Transverse colon (tissue), 4 donors: ENCODE measurements around the gene PNMA1. TPM values are rescaled to one million over a fixed set of nuclear protein-coding genes. Genes with fewer than 3 reads are reported as not detected.

Experiments used
- DNase-seq: peaks from one replicate; pipeline ENCODE4 v3.0.0-alpha.2; 2019
- H3K27ac ChIP-seq, 4 donors: fragments of 200-600 bp; sonication (generic); 2 replicates each; pipeline ENCODE4 v1.5.1; 2016 to 2018; ENCODE audit warnings: inconsistent platforms in 4 of 4
- H3K27me3 ChIP-seq: fragments of 200-600 bp; sonication (generic); 2 replicates; pipeline ENCODE4 v1.5.1; 2017; ENCODE audit warnings: inconsistent platforms
- H3K36me3 ChIP-seq, 4 donors: fragments of 200-600 bp; sonication (generic); 2 replicates each; pipeline ENCODE4 v1.5.1; 2017 to 2019; ENCODE audit warnings: inconsistent platforms in 4 of 4
- H3K4me1 ChIP-seq, 4 donors: fragments of 200-600 bp; sonication (generic); 2 replicates each; pipeline ENCODE4 v1.5.1; 2017 to 2020; ENCODE audit warnings: inconsistent platforms in 4 of 4
- H3K4me3 ChIP-seq, 4 donors: fragments of 200-600 bp; sonication (generic); 1 replicate in 1 of 4; 2 replicates in 3 of 4; pipeline versions ENCODE4 v1.5.1 to v1.6.1; 2017 to 2019; ENCODE audit warnings: inconsistent platforms in 4 of 4
- H3K9me3 ChIP-seq, 2 donors: fragments of 200-600 bp; sonication (generic); 2 replicates each; pipeline ENCODE4 v1.5.1; 2017 to 2019; ENCODE audit warnings: inconsistent platforms in 2 of 2
- EP300 ChIP-seq: sonication (generic); formaldehyde crosslinking; IDR thresholded peaks from one replicate; pipeline ENCODE4 v1.6.1; 2017; ENCODE audit warnings: antibody characterized with exemption, low read depth
- POLR2A ChIP-seq: fragments of 450-650 bp; IDR thresholded peaks from one replicate; pipeline ENCODE4 v1.6.1; 2016; ENCODE audit warnings: antibody characterized with exemption, mild to moderate bottlenecking, moderate library complexity
- POLR2AphosphoS5 ChIP-seq, 3 donors: sonication (generic); formaldehyde crosslinking; IDR thresholded peaks; one replicate each; pipeline ENCODE4 v1.6.1; 2016; ENCODE audit warnings: antibody characterized with exemption in 3 of 3
- WGBS, 2 donors: methylation state at CpG; one replicate each; pipeline ENCODE4 v1.1.5; 2018; ENCODE audit warnings: low coverage in 1 of 2; 5-methylcytosine and 5-hydroxymethylcytosine counted together
- in situ Hi-C, 4 donors: fragments of 200-750 bp; cut with MboI; loops; one replicate each; pipeline versions ENCODE4 v1.15.0 to v1.15.1; 2017; ENCODE audit warnings: low sequenced_read_pairs in 3 of 4, low pct_ligation_motif_present in 1 of 4, low pct_unique_long_range_greater_than_20kb in 1 of 4
- intact Hi-C: fragments of 100-400 bp; cut with DNase I; formaldehyde crosslinking; loops from one replicate; pipeline ENCODE4 v1.15.1; 2023; ENCODE audit warnings: low total_unique reads
- total RNA-seq, 4 donors: library from RNA; depleted of rRNA; stranded (reverse); fragments of >200 nt; gene quantifications; one replicate each; pipeline ENCODE4 v1.1.0, GENCODE V29; 2016
- TF ChIP-seq, protein P1 (sequence below), 5 experiments: fragments of 200-600 bp in 3 of 5; fragments of 450-650 bp in 2 of 5; sonication (generic) in 3 of 5; IDR thresholded peaks; 1 replicate in 2 of 5; 2 replicates in 3 of 5; pipeline ENCODE4 v1.5.1; 2016 to 2017; ENCODE audit warnings: antibody characterized with exemption in 5 of 5, inconsistent platforms in 3 of 5, mild to moderate bottlenecking in 2 of 5, moderate library complexity in 1 of 5

PNMA1 gene
- total RNA-seq, 4 donors from 2014 or later, result 12.7 to 22.1 (median 12.7) TPM

DNA sequence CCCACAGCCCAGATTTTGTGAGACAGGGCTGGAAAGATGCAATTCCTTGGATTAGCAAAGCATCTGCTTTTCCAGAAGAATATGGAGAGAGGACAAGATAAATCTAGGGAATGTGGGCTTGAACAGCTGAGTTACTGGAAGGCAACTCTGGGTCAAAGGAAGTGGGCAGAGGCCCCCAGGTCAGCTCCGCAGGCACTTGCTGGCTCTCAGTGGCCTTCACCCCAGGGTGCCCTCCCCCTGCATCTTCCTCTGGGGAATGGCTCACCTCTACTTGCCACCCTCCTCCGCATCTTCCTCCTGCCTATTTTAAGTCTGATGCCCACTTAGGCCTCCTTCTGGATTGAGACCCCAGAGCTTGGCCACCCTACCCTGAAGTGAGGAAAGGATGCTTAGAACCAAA lies 10.5 kb upstream of the PNMA1 start:
- DNase-seq, result no peak
- H3K36me3 ChIP-seq, result peaks cover 0 to 63% (median 26%) of the 10 kb centered on the region in 4 donors
- in situ Hi-C loops, result loop anchor here in 2 of 4 donors (5.0 kb wide), 1 partner anchor 103 kb away; no protein-coding TSS in a partner anchor

DNA sequence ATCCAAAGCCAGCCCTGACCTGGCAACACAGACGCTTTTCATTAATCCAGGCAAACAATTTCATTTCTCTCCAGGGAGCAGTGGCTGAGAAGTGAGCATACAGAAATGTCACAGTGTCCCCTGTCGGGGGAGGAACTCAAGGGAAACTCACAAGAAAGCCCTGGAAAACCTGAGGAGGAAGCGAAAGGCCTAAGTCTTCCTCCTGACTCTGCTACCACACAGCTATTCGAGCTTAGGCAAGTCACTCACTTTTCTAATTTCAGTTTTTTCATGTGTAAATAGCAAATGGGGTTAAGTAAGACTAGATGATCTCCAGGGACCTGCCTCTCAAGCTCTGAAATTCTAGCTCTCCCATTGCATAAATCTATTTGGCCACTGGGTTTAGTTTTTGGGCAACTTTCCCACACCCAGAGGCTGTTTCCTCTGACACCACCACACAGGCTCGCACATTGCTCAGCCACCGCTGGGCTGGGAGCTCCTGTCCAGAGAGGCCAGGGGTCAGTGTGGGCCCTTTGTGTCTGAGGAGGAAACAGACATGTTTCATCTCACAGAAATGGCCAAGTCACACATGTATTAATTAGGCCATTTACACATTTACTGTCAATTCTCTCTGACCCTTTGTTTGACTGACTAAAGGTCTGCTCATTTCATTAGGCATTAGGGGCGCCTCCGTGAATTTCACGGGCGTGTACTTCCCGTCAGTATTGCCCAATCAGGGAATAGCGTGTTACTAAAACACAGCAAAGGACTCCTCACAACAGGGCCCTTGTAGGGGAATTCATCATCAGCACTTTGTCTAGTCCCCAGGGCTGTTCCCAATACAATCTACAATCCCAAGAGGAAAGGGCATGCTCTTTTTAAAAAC lies 9.8 kb upstream of the PNMA1 start:
- H3K27ac ChIP-seq, result peak overlapping the region; percentile 77 to 89 (median 80)
- no peaks in the 10 kb centered on the region for H3K9me3 ChIP-seq
- TF ChIP-seq POLR2AphosphoS5 (IDR thresholded peaks at IDR 0.05), result peak; percentile 15 to 55 (median 29)
- TF ChIP-seq, protein P1, sequence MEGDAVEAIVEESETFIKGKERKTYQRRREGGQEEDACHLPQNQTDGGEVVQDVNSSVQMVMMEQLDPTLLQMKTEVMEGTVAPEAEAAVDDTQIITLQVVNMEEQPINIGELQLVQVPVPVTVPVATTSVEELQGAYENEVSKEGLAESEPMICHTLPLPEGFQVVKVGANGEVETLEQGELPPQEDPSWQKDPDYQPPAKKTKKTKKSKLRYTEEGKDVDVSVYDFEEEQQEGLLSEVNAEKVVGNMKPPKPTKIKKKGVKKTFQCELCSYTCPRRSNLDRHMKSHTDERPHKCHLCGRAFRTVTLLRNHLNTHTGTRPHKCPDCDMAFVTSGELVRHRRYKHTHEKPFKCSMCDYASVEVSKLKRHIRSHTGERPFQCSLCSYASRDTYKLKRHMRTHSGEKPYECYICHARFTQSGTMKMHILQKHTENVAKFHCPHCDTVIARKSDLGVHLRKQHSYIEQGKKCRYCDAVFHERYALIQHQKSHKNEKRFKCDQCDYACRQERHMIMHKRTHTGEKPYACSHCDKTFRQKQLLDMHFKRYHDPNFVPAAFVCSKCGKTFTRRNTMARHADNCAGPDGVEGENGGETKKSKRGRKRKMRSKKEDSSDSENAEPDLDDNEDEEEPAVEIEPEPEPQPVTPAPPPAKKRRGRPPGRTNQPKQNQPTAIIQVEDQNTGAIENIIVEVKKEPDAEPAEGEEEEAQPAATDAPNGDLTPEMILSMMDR (IDR thresholded peaks at IDR 0.05), result peak in 3 of 5 experiments; percentile 16 to 25 (median 19)
- peak; percentile 11 for TF ChIP-seq EP300
- no peak for TF ChIP-seq POLR2A
- no peaks in the 10 kb centered on the region for H3K27me3 ChIP-seq
- in situ Hi-C loops, result no loop called here
- DNase-seq, result no peak
- no peak overlapping the region for H3K4me3 ChIP-seq
- intact Hi-C loops, result loop anchor here (2.0 to 10.0 kb wide), 3 partner anchors 31 to 131 kb away; partner anchors contain the start of gene PTGR2
- WGBS, 2 donors, result 61% methylated on average over 12 of the region's 12 CpGs; no CpG with 5 or more reads in 1 of the 2 donors
- peaks cover 0 to 65% (median 25%) of the 10 kb centered on the region in 4 donors for H3K36me3 ChIP-seq
- H3K4me1 ChIP-seq, result peaks cover 23 to 56% (median 29%) of the 10 kb centered on the region in 4 donors

More for the DNA sequence above, 10.5 kb upstream of the PNMA1 start:
- no peak for TF ChIP-seq EP300
- no peak for TF ChIP-seq POLR2AphosphoS5 (IDR thresholded peaks at IDR 0.05)
- TF ChIP-seq, protein P1 (IDR thresholded peaks at IDR 0.05), result no peak
- TF ChIP-seq POLR2A, result no peak
- Histone ChIP-seq H3K4me3 (no peak overlapping the region), H3K9me3 (no peaks in the 10 kb centered on the region), H3K27ac (peak overlapping the region; percentile 77 to 89 (median 80)), H3K4me1 (peaks cover 24 to 63% (median 34%) of the 10 kb centered on the region in 4 donors), H3K27me3 (no peaks in the 10 kb centered on the region)
- WGBS, 2 donors, result 90% methylated on average over 2 of the region's 2 CpGs; no CpG with 5 or more reads in 1 of the 2 donors
- intact Hi-C loops, result loop anchor here (2.0 to 10.0 kb wide), 3 partner anchors 30 to 130 kb away; partner anchors contain the start of gene PTGR2

DNA sequence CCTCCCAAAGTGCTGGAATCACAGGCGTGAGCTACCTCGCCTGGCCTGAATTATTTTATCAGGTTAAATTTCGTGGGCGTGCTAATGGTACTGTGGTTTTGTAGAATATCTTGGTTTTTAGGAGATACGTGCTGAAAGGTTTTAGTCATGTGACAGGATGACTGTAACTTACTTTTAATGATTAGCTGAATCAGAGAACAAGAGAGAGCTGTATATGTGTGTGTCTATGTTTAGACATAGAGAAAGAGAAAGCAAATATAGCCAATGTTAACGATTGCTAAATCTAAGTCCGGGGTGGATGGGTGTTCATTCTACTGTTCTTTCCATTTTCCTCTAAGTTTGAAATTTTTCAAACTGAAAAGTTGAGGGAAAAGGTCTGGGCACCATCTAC lies 9.2 kb upstream of the PNMA1 start:
- TF ChIP-seq POLR2AphosphoS5 (IDR thresholded peaks at IDR 0.05) (no peak), EP300 (no peak), POLR2A (no peak)
- TF ChIP-seq, protein P1 (IDR thresholded peaks at IDR 0.05), result no peak
- peaks cover 0 to 71% (median 25%) of the 10 kb centered on the region in 4 donors for H3K36me3 ChIP-seq
- H3K27ac ChIP-seq, result peak overlapping the region; percentile 77 to 89 (median 80)
- peaks cover 22 to 54% (median 26%) of the 10 kb centered on the region in 4 donors for H3K4me1 ChIP-seq
- intact Hi-C loops, result loop anchor here (10.0 kb wide), 2 partner anchors 101 to 131 kb away; partner anchors contain the start of gene PTGR2
- 48 to 72% methylated on average over 5 to 7 of the region's 7 CpGs for WGBS, 2 donors
- in situ Hi-C loops, result no loop called here
- H3K9me3 ChIP-seq, result no peaks in the 10 kb centered on the region
- DNase-seq, result no peak
- no peak overlapping the region for H3K4me3 ChIP-seq
- H3K27me3 ChIP-seq, result no peaks in the 10 kb centered on the region

DNA sequence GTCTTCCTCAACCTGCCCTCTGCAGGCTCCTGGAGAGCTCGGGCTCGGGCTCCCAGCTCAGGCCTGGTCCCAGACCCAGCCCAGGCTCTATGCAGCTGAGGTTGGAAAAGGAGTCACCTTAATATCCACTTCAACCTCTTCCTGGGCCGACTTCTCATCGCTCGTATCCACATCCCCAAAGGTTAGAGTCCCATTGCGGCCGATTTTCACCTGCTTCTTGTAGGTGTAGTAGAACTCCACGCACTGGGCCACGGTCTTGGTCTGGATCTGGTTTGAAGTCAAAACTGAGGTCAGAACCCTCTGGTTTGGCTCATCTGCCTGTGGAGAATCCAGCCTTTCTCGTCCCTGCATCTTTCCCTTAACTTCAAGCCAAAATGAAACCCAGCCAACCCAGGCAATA lies 8.4 kb upstream of the PNMA1 start:
- Histone ChIP-seq H3K4me1 (peaks cover 18 to 54% (median 26%) of the 10 kb centered on the region in 4 donors), H3K27ac (peak overlapping the region in 3 of 4 donors; percentile 79 to 89 (median 82)), H3K9me3 (no peaks in the 10 kb centered on the region), H3K36me3 (peaks cover 0 to 69% (median 25%) of the 10 kb centered on the region in 4 donors), H3K4me3 (no peak overlapping the region), H3K27me3 (no peaks in the 10 kb centered on the region)
- WGBS, 2 donors, result 60 to 92% methylated on average over 1 to 10 of the region's 10 CpGs
- intact Hi-C loops, result loop anchor here (10.0 kb wide), 2 partner anchors 102 to 132 kb away; partner anchors contain the start of gene PTGR2
- in situ Hi-C loops, result no loop called here
- DNase-seq, result no peak
- TF ChIP-seq POLR2A (no peak), EP300 (no peak)
